ENCODE data around the gene ATP11A.

ATP11A gene

DNA sequence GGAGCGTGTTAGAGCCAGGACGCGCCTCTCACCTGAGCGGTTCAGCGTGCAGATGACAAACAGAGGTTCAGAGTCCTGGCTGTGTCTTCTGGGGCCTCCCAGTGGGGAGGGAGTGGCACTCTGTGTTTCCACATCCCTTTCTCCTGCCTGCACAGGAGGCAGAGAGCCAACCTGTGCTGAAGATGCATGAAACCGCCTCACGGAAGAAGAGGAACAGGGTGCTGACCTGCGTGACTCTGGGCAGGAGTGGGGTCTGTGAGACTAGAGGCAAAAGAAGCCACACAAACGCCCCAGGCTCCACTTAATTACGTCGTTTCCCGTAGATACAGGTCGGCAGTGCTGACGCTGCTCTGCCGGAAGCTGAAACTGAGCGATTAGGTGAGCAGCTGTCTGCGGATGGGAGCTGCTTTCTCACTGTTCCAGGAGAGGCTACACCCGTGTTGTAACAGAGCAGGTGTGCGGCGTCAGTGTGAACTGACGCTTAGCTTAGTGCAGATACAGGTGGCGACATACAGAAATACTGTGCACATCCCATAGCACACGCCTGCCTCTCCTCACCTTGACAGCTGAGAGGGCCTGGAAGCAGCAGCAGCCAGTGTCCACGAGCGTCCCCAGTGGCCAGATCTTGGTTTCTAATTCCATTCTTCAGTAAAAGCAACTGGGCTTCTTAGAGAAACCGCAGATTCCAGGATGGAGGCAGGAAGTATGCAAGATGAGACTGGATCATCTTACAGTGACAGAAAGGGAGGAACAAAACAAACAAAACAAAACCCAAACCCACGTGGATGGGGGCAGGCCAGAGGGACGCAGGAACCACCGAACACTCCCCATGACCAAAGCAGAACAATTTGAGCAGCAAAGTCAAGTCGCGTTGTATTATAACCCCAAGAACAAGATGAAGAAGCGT is 241.4 kb downstream of the ATP11A start:
- DNase-seq (ENCODE audit: low spot score): peak; percentile 87

DNA sequence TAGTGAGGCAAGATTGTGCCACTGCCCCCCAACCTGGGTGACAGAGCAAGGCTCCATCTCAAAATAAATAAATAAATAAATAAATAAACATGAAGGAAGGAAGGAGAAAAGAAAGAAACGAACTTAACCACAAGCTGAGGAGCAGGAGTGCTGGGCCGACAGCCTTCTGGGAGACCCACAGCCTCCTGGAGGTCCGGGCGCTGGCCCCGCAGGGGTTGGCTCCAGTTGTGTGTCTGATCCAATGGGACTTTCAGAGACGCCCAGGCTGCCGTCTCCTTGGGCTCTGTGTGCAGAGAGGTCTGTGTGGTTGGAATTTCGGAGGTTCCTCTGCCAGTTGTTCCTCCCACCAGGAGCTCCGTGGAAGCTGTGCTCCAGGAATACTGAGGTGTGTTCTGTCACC is 243.1 kb downstream of the ATP11A start:
- no peak for DNase-seq (ENCODE audit: low spot score)

DNA sequence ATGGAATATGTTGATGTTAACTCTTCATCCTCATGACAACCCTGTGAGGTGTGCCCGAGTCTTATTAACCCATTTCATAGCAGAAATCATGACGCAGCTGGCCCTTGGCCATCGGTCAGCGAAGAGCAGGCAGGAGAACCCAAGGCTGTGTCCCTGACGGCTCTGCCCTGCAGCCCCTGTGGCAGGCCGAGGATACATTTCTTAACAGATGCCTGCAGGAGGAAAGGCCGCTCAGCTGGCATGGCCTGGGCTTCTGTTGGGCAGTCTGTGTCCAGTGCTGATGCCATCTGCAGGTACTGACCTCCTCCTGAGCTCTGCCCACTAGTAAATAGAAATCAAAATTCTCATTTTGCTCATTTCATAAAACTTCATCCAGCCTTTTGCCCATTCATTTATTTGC is 243.8 kb downstream of the ATP11A start:
- no peak for DNase-seq (ENCODE audit: low spot score)

DNA sequence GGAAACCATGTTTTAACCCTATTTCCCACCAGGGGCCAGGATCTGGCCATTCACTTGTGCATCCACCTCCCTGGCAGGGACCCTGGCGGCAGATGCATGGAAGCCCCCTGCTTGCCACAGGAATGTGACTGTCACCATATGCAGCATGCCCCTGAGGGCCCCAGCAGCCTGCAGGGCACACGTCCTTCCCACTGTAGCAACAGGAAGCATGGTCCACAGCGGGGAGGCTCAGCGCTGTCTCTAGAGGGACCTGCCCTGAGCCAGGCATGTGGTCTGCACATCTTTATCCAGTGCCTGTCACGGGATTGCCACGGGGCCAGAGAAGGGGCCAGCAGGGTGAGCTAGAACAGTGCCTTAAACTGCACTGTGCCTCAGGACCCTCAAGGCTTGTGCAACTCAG is 244.2 kb downstream of the ATP11A start:
- DNase-seq (ENCODE audit: low spot score): no peak
